Measurements from ENCODE around the gene WWC1. TPM values are rescaled to one million over a fixed set of nuclear protein-coding genes. Genes with fewer than 3 reads are reported as not detected.

The WWC1 gene
- total RNA-seq, 1 experiment from 2014 or later = 52.6 TPM

- ChIA-PET RAD21 (ENCODE audit: low non-redundant PET in 1 of 2, low total read pairs in 2 of 2, uncharacterized antibody in 2 of 2, unreplicated experiment in 2 of 2) (no interaction called here), CTCF (no interaction called here)
- BruUV-seq (replicated peaks) = no TSS peak
Observed at GRCh38 chr5:168327451-168327850, 36.0 kb downstream of the WWC1 start.

GRCh38 chr5:168327994-168328393 lies 36.5 kb downstream of the WWC1 start:
- H3K9ac ChIP-seq (ENCODE audit: low read length) = no peak overlapping the region
- no peaks in the 10 kb centered on the region for H3K27me3 ChIP-seq (ENCODE audit: insufficient read depth, low read length)
- H3K9me3 ChIP-seq (ENCODE audit: control insufficient read depth in 1 of 2, insufficient read depth in 1 of 2, low read depth in 1 of 2, low read length in 2 of 2) = no peaks in the 10 kb centered on the region
- ATAC-seq (no peak), DNase-seq (ENCODE audit: low read depth, low spot score) (no peak)
- no peaks in the 10 kb centered on the region for H3K36me3 ChIP-seq (ENCODE audit: control insufficient read depth in 1 of 2, insufficient read depth in 2 of 2, low read length in 2 of 2)
- ChIA-PET POLR2A (no interaction called here), CTCF (no interaction called here), RAD21 (ENCODE audit: low non-redundant PET in 1 of 2, low total read pairs in 2 of 2, uncharacterized antibody in 2 of 2, unreplicated experiment in 2 of 2) (no interaction called here)
- H3K27ac ChIP-seq (ENCODE audit: low read depth, low read length) = no peak overlapping the region
- H4K20me1 ChIP-seq (ENCODE audit: insufficient read depth) = peaks cover 2% of the 10 kb centered on the region; the same call in 1 of the 2 replicates
- H3K79me2 ChIP-seq (ENCODE audit: insufficient read depth, low read length) = peaks cover 95% of the 10 kb centered on the region
- H3K4me1 ChIP-seq (ENCODE audit: control insufficient read depth in 1 of 2, insufficient read depth in 2 of 2, low read length in 2 of 2) = peaks cover 48 to 74% of the 10 kb centered on the region in 2 experiments
- H3K9me2 ChIP-seq (ENCODE audit: insufficient read depth) = no peaks in the 10 kb centered on the region
- intact Hi-C loops (cut with micrococcal nuclease) = no loop called here
- no peak overlapping the region for H2AFZ ChIP-seq (ENCODE audit: low read depth, low read length, poor library complexity, severe bottlenecking)
- H3K4me3 ChIP-seq (replicated peaks in 1 of 2; ENCODE audit: low read depth in 1 of 2, low read length in 2 of 2) = no peak overlapping the region
- BruUV-seq (replicated peaks) = no TSS peak
- H3K4me2 ChIP-seq (ENCODE audit: low read length) = no peak overlapping the region
- TF ChIP-seq SIN3A (IDR thresholded peaks at IDR 0.05; ENCODE audit: low read depth) = no peak
- no peak for TF ChIP-seq REST (IDR thresholded peaks at IDR 0.05; ENCODE audit: low read depth)
- TF ChIP-seq CBX3 (IDR thresholded peaks at IDR 0.05; ENCODE audit: low read depth) = no peak
- TF ChIP-seq ZBTB33 (IDR thresholded peaks at IDR 0.05; ENCODE audit: extremely low read depth, insufficient replicate concordance, low read length) = no peak
- TF ChIP-seq EZH2 (IDR thresholded peaks at IDR 0.05) = no peak

More at GRCh38 chr5:168327451-168327850, 36.0 kb downstream of the WWC1 start:
- Histone ChIP-seq H3K79me2 (ENCODE audit: insufficient read depth, low read length) (peaks cover 95% of the 10 kb centered on the region), H3K27me3 (ENCODE audit: insufficient read depth, low read length) (no peaks in the 10 kb centered on the region), H3K36me3 (ENCODE audit: control insufficient read depth in 1 of 2, insufficient read depth in 2 of 2, low read length in 2 of 2) (no peaks in the 10 kb centered on the region), H4K20me1 (ENCODE audit: insufficient read depth) (peaks cover 2% of the 10 kb centered on the region; the same call in 1 of the 2 replicates), H3K9me3 (ENCODE audit: control insufficient read depth in 1 of 2, insufficient read depth in 1 of 2, low read depth in 1 of 2, low read length in 2 of 2) (no peaks in the 10 kb centered on the region), H3K4me3 (replicated peaks in 1 of 2; ENCODE audit: low read depth in 1 of 2, low read length in 2 of 2) (no peak overlapping the region), H3K9me2 (ENCODE audit: insufficient read depth) (no peaks in the 10 kb centered on the region), H3K9ac (ENCODE audit: low read length) (no peak overlapping the region), H2AFZ (ENCODE audit: low read depth, low read length, poor library complexity, severe bottlenecking) (no peak overlapping the region), H3K27ac (ENCODE audit: low read depth, low read length) (no peak overlapping the region), H3K4me2 (ENCODE audit: low read length) (no peak overlapping the region), H3K4me1 (ENCODE audit: control insufficient read depth in 1 of 2, insufficient read depth in 2 of 2, low read length in 2 of 2) (peaks cover 48 to 80% of the 10 kb centered on the region in 2 experiments)
- ATAC-seq = no peak
- intact Hi-C loops (cut with micrococcal nuclease) = no loop called here
- no peak for DNase-seq (ENCODE audit: low read depth, low spot score)
- POLR2A ChIA-PET = no interaction called here
- TF ChIP-seq CEBPB (IDR thresholded peaks at IDR 0.05; ENCODE audit: low read depth) = no peak
- TF ChIP-seq SP1 (IDR thresholded peaks at IDR 0.05; ENCODE audit: low read depth) = no peak
- TF ChIP-seq ZBTB33 (IDR thresholded peaks at IDR 0.05; ENCODE audit: extremely low read depth, insufficient replicate concordance, low read length) = no peak
- no peak for TF ChIP-seq CBX3 (IDR thresholded peaks at IDR 0.05; ENCODE audit: low read depth)
